Endometrium (tissue), 2 donors: ENCODE data around the gene IL31.
"Not testable (repeated sequence)": the region's sequence is repeated elsewhere in the genome, so short reads cannot be mapped to it uniquely, and the experiment has no call there.

Experiments
- FAIRE-seq: peaks from 2 replicates; lab custom pipeline; 2012; peaks lifted over from hg19 to GRCh38; lab: Jason Lieb, UNC
- donor health status: control.
- donor health status: control.

Gene IL31

GRCh38 chr12:122174155-122174845 lies at the start of gene IL31:
Gene IL31, minus strand, starts transcription at chr12:122174221. Its CDS starts 49 bp downstream, at chr12:122174172.
- no peak for FAIRE-seq

- no peak for FAIRE-seq
Measured at GRCh38 chr12:122216445-122216844, 42.4 kb upstream of the IL31 start.

GRCh38 chr12:122215771-122216170 lies 41.8 kb upstream of the IL31 start:
- FAIRE-seq, result no peak

- FAIRE-seq, result no peak
Measured at GRCh38 chr12:122208073-122208820, 34.2 kb upstream of the IL31 start.

GRCh38 chr12:122207391-122207790 lies 33.4 kb upstream of the IL31 start:
- FAIRE-seq, result no peak

GRCh38 chr12:122206976-122207375 lies 33.0 kb upstream of the IL31 start:
- FAIRE-seq, result no peak

- FAIRE-seq, result no peak
Measured at GRCh38 chr12:122206111-122206881, 32.3 kb upstream of the IL31 start.

GRCh38 chr12:122205053-122205925 lies 31.3 kb upstream of the IL31 start:
- no peak for FAIRE-seq

GRCh38 chr12:122204167-122205052 lies 30.4 kb upstream of the IL31 start:
- no peak for FAIRE-seq

GRCh38 chr12:122203301-122204166 lies 29.5 kb upstream of the IL31 start, which contains the start of gene B3GNT4:
Gene B3GNT4, plus strand, starts transcription at chr12:122203709. Its CDS starts 910 bp downstream, at chr12:122204619.
- no peak for FAIRE-seq

GRCh38 chr12:122202811-122203210 lies 28.8 kb upstream of the IL31 start:
- not testable (repeated sequence) for FAIRE-seq

- no peak for FAIRE-seq
Measured at GRCh38 chr12:122202017-122202416, 28.0 kb upstream of the IL31 start.

- FAIRE-seq, result no peak
Measured at GRCh38 chr12:122201381-122201780, 27.4 kb upstream of the IL31 start.

- FAIRE-seq, result no peak
Measured at GRCh38 chr12:122200541-122201175, 26.6 kb upstream of the IL31 start.

- no peak for FAIRE-seq
Measured at GRCh38 chr12:122199484-122200355, 25.7 kb upstream of the IL31 start.

GRCh38 chr12:122197612-122197966 lies 23.6 kb upstream of the IL31 start:
- FAIRE-seq, result no peak

- no peak for FAIRE-seq
Measured at GRCh38 chr12:122195405-122195804, 21.4 kb upstream of the IL31 start.

GRCh38 chr12:122194804-122195203 lies 20.8 kb upstream of the IL31 start:
- no peak for FAIRE-seq
